C1 segment of cervical spinal cord (tissue), 14 donors: ENCODE measurements around the gene CDV3.

Experiments
- DNase-seq, 14 donors: peaks; one replicate each; lab custom pipeline; 2025; lab: John Stamatoyannopoulos, UW

The CDV3 gene

GRCh38 chr3:133606342-133606741 lies 32.9 kb downstream of the CDV3 start:
- DNase-seq, result no peak

DNA sequence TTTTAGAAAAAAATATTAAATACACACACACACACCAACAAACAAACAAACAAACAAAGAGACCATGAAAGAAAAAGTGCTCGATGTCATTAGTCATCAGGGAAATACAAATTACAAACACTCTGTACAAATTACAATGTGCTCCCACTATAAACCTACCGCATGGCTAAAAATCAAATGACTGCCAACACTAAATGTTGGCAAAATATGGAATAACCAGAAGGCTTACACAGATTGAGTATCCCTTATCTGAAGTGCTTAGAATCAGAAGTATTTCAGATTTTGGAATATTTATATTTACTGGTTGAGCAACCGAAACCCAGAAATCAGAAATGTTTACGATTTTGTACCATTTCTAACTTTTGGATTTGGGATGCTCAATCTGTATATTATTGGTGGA lies 33.4 kb downstream of the CDV3 start:
- no peak for DNase-seq

- DNase-seq, result no peak
These were observed 34.3 kb downstream of the CDV3 start for GRCh38 chr3:133607816-133608215.

DNA sequence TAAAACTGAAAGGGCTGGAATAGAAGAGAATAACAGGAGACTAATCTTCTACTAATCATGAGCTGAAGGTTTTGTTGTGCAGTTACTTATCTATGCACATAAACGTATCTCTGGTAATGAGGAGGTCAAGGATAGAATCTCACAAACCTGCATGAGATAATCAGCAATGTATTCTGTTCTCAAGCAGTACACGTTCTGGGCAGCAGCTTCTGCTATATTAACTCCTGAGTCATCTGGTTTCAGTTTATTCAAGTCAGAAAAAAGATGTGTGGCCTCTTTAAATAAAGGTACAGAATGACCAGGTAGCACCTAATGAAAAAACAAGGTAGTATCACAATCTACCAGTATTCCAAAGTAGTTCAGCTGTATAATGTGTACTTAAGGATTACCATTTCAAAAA lies 34.9 kb downstream of the CDV3 start:
- DNase-seq, result no peak

DNA sequence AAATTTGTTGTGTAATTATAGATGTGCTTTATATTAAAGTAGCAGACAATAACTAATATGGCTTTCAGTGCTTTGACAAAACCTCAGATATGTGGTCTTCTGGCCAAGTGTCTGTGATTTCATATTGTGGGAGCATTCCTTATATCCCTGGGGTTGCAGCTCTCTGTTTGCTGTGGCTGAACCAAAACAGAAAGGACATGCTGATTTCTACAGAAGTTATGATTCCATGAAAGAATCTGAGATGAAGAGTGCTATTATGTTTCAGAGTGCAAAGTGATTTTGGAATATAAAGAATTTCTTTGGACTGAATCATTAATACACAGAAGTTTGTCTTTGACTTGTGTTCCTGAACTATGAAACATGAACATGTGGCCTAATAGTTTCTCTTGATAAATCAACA lies 36.5 kb downstream of the CDV3 start:
- no peak for DNase-seq

GRCh38 chr3:133611534-133611933 lies 38.0 kb downstream of the CDV3 start:
- DNase-seq, result no peak

DNA sequence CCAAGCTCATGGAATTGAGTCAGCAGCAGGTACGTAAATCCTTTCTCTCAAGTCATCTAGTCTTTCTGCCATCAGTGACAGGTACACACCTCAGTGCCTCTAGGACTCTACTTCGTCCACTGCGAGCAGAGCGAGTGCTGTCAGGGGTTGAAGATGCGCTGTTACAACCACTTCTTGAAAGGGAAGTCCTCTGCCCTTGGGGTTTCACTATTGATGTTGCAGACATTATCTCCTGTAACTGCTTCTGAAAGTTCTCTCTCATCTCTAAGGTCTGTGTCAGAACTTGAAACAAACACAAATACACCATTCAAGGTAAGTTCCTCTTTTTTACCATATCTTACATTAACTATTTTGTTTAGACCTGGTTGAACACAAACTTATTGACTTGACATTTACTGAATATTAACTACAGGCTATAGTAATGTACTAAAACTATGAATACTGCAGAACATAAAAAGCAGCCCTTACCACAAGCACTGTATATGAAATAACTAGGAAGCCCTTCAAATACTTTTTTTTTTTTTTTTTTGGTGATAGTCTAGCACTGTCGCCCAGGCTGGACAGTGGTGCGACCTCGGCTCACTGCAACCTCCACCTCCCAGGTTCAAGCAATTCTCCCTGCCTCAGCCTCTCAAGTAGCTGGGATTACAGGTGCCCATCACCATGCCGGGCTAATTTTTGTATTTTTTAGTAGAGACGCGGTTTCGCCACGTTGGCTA lies 46.7 kb downstream of the CDV3 start:
- DNase-seq, result no peak

DNA sequence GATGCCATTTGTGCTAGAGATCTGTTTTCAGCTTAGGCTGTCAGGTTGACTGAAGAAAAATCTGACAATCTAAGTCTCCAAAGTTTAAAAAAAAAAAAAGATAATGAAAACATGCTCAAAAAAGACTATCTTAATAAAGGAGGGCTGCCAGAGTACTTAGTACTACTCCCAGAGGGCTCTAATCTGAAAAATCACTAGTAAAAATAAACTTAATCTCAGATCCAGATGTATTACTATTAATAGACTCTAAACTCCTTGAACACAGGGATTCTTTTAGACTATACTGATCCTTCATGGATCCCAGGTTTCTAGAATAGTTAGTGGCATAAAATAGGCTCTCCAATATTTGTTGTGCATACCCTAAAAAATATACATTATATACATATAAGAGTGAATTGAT lies 54.3 kb downstream of the CDV3 start:
- DNase-seq, result no peak

DNA sequence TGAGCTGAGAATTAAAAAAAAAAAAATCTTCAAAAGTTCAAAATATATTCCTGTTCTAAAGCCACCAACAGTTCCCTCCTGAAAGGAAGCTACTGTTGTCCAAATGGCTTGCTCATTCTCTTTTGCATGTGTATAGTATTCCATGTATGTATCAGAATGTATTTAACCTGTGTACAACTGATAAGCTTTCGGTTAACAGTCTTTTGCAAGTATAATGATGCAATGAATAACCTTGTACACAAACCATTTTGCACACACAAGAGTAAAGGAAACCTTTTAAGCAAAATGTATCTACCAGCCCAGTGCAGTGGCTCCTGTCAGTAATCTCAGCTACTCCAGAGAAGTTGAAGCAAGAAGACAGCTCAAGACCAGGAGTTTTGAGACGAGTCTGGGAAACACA lies 55.7 kb downstream of the CDV3 start:
- no peak for DNase-seq

- DNase-seq, result no peak
These were observed 60.0 kb downstream of the CDV3 start for GRCh38 chr3:133633439-133633838.
